ENCODE results near the gene FMOD.
"Not testable (repeated sequence)": the region's sequence is repeated elsewhere in the genome, so short reads cannot be mapped to it uniquely, and the experiment has no call there.

Gene FMOD

GRCh38 chr1:203320591-203321272 is 30.2 kb downstream of the FMOD start:
- H3K36me3 ChIP-seq (ENCODE audit: control insufficient read depth, insufficient read depth, low read length) = no peaks in the 10 kb centered on the region
- no peak overlapping the region for H3K4me3 ChIP-seq (replicated peaks; ENCODE audit: low read depth, low read length)
- no peaks in the 10 kb centered on the region for H3K27me3 ChIP-seq (replicated peaks; ENCODE audit: control insufficient read depth, insufficient read depth, low read length)
- DNase-seq (ENCODE audit: extremely low read depth, insufficient read length) = peak; percentile 79
- peak; percentile 12 for TF ChIP-seq CTCF (IDR thresholded peaks at IDR 0.05; ENCODE audit: insufficient read depth, low read length, poor library complexity, severe bottlenecking)

- Histone ChIP-seq H3K27me3 (replicated peaks; ENCODE audit: control insufficient read depth, insufficient read depth, low read length) (no peaks in the 10 kb centered on the region), H3K4me3 (replicated peaks; ENCODE audit: low read depth, low read length) (no peak overlapping the region), H3K36me3 (ENCODE audit: control insufficient read depth, insufficient read depth, low read length) (no peaks in the 10 kb centered on the region)
- no peak for TF ChIP-seq CTCF (IDR thresholded peaks at IDR 0.05; ENCODE audit: insufficient read depth, low read length, poor library complexity, severe bottlenecking)
- no peak for DNase-seq (ENCODE audit: extremely low read depth, insufficient read length)
These were observed 32.7 kb downstream of the FMOD start for GRCh38 chr1:203318229-203318517.

DNA sequence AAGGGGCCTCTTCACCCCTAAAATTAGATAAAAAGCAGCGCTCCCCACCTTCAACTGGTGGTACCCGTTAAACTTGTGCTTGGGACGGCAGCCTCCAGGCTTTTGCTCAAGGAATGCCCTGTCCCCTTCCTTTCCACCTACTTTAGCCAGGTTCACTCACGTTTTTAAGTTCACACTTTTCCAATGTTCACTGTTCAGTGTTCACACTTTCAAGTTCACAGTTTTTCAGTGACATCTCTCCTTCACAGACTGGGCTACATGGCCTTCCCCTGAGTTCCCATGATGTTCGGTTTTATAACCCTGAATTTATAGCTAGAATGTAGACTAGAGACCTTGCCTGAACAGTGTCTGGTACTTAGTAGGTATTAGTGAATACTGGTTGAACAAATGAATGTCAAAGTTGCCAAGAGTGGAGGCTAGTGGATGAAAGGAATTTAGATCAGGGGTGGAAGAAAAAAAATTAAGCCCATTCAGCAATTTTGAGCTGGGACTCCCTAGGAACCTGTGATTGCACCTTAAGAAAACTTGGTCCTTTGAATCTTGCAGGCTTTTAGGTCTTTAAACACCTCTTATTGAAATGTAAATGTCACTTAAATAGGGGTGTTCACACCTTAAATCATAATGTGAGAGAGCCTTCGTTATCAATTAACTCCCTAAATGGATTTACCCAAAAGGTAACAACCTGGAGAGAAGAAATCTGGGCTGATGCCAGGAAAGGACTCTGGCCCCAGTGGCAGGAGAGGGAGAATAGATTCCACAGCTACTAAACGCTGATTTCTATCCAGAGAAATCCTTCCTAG is 33.3 kb downstream of the FMOD start:
- DNase-seq (ENCODE audit: extremely low read depth, insufficient read length) = no peak
- TF ChIP-seq CTCF (IDR thresholded peaks at IDR 0.05; ENCODE audit: insufficient read depth, low read length, poor library complexity, severe bottlenecking) = no peak
- no peak overlapping the region for H3K4me3 ChIP-seq (replicated peaks; ENCODE audit: low read depth, low read length)
- no peaks in the 10 kb centered on the region for H3K36me3 ChIP-seq (ENCODE audit: control insufficient read depth, insufficient read depth, low read length)
- no peaks in the 10 kb centered on the region for H3K27me3 ChIP-seq (replicated peaks; ENCODE audit: control insufficient read depth, insufficient read depth, low read length)

DNA sequence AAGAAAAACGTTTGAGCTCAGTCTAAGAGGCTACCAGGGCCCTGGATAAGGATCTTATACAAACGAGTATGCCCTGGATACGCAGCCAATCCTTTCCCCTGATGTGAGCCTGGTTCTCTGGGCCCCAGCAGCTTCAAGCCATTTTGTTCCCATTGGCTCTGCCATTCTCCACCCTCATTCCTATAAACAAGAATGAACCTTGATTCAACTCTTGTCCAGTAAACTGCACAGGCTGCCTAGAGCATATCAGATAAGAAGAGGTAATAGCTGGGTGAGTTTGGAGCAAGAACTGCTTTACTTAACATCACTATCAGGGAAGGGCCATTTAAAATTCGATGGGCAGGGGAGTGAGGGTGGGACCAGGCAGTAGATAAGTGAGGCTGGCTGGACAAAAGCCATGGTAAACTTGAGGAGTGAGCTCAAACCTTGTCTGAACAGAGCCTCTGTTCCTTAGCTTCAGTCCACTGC is 34.3 kb downstream of the FMOD start:
- no peak for DNase-seq (ENCODE audit: extremely low read depth, insufficient read length)
- no peaks in the 10 kb centered on the region for H3K36me3 ChIP-seq (ENCODE audit: control insufficient read depth, insufficient read depth, low read length)
- TF ChIP-seq CTCF (IDR thresholded peaks at IDR 0.05; ENCODE audit: insufficient read depth, low read length, poor library complexity, severe bottlenecking) = no peak
- no peaks in the 10 kb centered on the region for H3K27me3 ChIP-seq (replicated peaks; ENCODE audit: control insufficient read depth, insufficient read depth, low read length)
- H3K4me3 ChIP-seq (replicated peaks; ENCODE audit: low read depth, low read length) = no peak overlapping the region

- not testable (repeated sequence) for H3K4me3 ChIP-seq (replicated peaks; ENCODE audit: low read depth, low read length); DNase-seq (ENCODE audit: extremely low read depth, insufficient read length); H3K36me3 ChIP-seq (ENCODE audit: control insufficient read depth, insufficient read depth, low read length); H3K27me3 ChIP-seq (replicated peaks; ENCODE audit: control insufficient read depth, insufficient read depth, low read length)
These were observed 36.7 kb downstream of the FMOD start for GRCh38 chr1:203314025-203314759.

Measured in GM06990 (cell line).